GM18520 (cell line): Measurements from ENCODE around the gene KNG1.
"Not testable (repeated sequence)": the region's sequence is repeated elsewhere in the genome, so short reads cannot be mapped to it uniquely, and the experiment has no call there.

Experiments used
- ATAC-seq: cut with Tn5 transposase; IDR thresholded peaks from one replicate; pipeline ENCODE4 v1.9.1; 2021; ENCODE audit not compliant: unreplicated experiment

Gene KNG1

DNA sequence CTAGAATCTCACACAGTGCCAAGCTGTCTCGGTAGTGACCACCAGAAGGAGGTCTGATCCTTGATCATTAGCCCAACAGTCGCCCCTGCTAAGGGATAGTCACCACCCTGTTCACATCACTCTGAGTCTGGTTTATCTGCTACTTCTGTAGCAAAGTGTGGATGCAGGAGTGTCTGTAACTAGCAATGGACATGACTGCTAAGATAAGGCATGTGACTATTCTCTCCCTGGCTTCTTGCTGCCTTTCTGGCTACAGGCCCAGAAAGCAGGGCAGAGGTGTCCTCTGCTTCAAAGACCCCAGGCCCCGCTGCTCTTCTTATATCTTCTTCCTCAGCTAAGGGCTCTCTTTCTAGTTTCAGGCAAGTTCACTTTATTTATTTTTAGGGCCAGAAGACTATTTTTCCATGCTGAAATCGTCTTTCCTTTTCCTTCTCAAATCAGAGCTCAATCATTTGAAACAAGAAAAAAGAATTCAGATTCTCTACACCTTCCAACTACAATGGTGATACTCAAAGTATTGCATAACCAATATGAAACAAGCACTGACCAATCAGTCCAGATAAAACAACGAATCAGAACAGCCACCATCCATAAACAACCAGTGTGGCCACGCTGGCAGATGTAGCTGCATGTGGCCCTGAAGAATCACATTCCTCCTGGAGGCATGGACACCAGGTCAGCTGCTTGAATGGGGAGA is 8.0 kb upstream of the KNG1 start:
- no peak for ATAC-seq

DNA sequence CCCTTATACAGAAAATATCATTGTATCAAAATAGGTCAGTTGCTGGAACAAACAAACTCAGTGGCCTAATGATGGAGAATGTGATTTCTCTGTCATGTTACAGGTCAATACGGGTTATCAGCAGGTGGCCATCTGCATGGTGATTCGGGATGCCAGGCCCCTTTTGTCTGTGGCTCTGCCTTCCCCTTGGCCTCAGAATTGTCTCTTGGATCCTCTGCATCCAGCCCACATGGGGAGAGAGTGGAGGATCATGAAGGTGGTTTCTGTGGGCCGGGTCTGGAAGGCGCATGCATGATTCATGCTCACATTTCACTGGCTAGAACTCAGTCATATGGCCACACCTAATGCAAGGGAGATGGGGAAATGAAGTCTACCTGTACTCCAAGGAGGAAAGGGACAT is 6.5 kb upstream of the KNG1 start:
- not testable (repeated sequence) for ATAC-seq

DNA sequence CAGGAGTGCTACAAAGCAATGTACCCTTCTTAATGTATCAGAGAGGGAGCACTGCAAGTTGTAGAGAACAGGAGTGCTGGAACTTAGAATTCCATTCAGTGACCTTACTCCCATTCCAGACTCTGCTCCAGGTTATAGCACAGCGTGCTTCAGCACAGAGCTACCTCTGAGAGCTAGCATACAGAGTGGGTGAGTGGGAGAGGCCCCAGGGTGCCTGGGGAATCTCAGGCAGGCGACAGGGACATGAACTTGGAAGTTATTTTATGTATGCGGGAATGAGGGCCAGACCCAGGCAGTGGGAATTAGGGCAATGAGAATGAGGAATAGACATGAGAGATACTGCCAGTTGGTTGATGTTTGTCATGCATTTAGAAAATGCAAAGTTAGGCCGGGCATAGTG is 3.7 kb upstream of the KNG1 start:
- no peak for ATAC-seq

DNA sequence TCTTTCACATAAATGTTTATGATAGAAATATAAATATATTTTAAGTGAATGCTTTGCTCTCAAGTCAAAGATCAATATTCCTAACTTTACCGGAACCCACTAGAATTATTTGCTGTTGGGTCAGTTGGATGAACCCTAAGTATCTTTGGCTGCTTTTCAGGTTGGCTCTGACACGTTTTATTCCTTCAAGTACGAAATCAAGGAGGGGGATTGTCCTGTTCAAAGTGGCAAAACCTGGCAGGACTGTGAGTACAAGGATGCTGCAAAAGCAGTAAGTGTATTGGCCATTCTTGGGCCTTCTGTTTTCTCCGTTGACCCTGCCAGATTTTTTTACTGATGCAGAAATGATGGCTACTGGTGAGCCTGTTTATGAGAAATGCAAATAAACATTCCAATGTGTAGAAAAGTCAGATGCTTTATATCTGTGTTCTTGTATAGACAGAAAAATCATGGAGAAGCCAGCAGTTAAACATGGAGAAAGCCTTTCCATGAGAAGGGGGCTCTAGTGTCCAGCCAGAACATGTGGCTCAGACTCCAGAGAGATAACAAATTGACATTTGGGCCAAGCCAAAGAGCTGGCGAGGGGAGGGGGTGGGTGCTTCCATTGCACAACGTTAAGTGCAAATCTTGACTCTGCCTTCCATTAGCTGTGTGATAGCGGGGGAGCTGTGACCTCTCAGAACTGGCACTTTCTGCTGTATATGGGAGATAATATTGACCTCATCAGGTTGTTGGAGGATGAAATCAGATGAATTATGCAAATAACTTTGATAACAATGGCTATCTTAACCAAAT is 3.0 kb downstream of the KNG1 start:
- no peak for ATAC-seq

DNA sequence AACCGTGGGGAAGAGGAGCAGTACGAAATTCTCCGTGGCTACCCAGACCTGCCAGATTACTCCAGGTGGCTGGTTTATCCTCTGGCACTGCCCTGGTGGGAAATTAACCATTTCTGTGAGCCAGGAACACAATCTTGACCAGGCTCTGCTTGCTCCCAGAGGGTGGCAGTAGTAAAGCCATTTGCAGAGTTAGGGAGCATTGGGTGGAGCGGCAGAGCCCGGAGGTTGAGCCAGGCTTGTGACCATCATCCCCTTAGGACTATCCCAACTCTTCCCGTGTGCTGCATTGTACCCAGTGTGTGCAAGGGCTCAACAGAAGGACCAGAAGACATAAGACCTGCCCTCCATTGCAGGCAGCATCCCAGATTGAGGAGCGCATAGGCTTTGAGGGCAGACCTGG is 5.3 kb downstream of the KNG1 start:
- no peak for ATAC-seq

DNA sequence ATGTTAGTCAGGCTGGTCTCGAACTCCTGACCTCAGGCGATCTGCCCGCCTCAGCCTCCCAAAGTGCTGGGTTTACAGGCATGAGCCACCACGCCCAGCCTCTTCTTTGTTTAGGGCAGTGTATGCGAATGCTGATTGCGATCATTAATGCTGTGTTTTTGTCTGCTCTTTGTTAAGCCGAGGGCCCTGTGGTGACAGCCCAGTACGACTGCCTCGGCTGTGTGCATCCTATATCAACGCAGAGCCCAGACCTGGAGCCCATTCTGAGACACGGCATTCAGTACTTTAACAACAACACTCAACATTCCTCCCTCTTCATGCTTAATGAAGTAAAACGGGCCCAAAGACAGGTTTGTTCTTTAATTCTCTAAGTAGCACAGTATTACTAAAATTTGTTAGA is 7.8 kb downstream of the KNG1 start:
- no peak for ATAC-seq

DNA sequence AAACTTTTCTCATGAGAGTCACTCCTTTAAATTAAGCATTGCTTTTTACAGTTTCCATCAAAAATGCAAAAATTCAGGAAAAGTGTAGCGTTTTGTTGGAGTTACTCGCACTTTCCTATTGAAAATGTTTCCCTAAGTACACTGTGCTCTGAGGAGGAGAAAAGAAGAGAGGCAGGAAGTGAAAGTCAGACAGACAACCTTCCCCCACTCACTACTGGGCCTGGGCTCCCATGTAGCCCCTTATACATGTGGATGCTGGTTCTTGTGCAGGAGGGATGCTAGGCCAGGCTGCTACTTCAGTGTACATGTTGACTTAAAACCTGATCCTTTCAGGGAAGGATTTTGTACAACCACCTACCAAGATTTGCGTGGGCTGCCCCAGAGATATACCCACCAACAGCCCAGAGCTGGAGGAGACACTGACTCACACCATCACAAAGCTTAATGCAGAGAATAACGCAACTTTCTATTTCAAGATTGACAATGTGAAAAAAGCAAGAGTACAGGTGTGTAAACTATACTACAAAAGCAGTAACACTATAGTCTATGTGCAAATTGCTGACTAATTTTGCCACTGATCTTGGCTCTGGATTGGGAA is 15.1 kb downstream of the KNG1 start:
- no peak for ATAC-seq

DNA sequence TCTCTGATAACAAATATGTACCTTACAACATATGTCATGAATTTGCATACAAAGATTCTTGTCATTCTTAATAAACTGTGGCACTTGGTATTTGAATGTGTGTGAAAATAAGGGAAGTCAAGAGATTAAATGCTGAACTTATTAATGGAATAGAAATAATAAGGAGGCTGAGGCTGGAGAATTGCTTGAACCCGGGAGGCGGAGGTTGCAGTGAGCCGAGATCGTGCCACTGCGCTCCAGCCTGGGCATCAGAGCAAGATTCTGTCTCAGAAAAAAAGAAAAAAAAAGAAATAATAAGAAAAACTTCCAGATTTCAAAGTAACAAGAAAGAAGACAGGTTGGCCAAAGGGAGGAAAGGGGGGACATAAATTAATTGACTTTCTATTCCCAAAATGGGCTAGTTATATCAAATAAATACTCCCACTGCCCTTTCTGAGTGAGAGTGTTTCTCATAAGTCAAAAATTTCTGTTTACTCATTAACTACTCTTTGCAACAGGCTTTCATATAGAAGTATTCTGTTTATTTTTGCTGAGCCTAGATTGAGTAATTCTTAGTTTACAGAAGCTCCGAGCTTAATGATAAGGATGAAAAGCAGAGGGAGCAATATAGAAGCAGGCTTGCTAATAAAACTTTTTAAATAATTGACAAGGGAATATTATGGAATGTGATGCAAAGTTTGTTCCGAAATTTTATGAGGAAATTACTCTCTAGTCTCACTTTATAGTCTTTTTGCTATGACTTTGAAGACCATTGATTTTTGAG is 25.6 kb downstream of the KNG1 start:
- ATAC-seq, result no peak

DNA sequence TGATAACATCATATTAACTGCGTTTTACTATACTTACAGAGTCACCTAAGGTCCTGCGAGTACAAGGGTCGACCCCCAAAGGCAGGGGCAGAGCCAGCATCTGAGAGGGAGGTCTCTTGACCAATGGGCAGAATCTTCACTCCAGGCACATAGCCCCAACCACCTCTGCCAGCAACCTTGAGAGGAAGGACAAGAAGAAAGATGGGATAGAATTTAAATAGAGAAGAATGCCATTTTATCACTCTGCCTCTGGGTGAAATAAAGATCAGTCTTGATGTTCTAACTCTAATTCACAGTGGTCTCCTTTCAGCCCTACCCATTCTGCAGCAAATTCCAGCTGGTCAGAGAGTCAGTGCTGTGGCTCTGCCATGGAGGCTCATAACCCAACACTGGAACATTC is 26.5 kb downstream of the KNG1 start:
- no peak for ATAC-seq

DNA sequence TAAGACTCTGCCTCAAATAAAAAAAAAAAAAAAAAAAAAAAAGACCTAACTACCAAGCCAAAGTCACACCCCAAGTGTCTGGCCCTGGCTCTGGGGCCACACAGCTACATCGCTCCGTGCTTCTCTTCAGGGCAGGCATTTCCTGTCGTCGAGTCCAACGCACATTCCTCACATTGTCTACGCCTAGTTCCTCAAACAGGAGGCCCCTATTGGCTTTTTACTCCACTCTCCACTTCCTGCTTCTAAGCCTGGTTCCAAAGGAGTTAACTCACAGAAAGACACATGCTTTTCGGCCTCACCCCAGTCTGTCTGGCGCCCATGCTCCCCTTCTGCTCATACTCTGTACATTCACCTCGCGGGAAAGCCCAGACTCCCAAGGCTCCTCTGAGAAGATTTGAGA is 28.8 kb downstream of the KNG1 start:
- ATAC-seq, result no peak

DNA sequence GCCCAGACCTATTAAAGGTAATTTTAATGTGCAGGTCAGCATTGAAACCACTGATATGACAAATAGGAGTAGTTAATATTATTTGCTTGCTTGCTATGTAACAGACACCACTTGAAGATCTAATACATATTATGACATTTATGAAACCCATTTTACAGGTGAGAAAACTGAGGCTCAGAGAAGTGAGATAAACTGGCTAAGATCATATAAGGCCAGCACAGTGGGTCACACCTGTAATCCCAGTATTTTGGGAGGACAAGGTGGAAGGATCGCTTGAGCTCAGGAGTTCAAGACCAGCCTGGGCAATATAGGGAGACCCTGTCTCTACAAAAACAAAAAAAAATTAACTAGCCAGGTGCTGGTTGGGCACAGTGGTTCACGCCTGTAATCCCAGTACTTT is 33.2 kb downstream of the KNG1 start:
- ATAC-seq, result no peak

DNA sequence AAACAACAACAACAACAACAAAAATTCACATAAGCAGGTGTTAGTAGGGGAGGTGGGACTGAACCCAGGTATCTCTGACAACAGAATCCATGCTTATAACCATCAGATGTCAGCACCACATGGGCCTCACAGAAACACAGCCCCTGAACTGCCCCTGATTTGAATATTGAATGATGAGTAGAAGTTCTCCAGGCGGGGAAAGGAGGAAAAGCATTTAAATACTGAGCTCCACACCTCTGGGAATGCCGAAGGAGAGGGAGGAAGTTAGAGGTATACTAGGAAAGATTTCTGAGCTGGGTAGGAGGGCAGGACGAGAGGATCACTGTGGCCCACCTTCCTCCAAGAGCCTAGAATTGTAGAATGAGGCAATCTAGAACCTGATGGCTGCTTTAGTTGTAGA is 34.3 kb downstream of the KNG1 start:
- no peak for ATAC-seq

DNA sequence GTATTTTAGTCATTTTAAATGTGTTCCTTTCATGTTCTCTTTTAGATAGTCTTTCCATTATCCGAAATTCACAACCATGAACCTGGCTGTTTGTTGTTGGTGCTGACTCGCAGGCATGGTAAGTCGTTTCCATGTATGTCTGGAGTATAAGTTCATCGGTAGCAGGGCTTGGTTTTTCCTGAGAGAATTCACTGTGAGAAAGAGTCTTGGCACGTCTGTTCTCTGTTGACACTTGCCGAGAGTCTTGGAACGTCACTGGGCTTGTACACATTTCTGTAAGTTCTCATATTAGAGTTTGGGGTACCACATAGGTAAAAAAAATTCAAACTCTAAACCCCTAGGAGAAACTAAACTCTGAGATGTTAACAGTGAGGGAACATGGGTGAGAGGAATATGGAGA is 36.8 kb downstream of the KNG1 start:
- ATAC-seq, result no peak

DNA sequence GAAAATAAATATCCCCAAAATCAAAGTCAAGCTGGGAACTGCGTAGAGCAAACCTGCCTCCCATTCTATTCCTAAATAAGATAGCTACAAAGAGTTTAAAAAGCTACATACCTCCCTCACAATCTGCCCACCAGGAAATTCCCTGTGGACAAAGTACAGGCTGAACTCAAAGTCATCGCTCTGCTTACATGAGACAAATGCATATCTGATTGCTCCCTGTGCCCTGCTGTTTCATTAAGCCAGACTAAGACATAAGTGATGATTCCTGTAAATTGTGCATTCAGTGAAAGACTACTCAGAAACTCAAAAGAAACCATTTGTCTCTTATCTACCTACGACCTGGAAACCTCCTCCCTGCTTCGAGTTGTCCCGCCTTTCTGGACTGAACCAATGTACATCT is 37.7 kb downstream of the KNG1 start:
- no peak for ATAC-seq

DNA sequence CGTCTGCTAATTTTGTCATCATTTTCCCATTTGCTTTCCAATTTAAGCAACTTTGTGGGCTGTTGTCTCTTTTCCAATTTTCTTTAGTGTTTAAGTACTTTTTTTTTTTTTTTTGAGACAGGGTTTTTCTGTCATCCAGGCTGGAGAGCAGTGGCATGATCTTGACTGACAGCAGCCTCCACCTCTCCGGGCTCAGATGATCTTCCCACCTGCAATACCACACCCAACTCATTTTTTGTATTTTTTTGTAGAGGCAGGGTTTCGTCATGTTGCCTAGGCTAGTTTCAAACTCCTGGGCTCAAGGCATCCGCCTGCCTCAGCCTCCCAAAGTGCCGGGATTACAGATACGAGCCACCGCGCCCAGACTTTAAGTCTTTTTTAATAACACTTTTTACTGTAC is 40.1 kb downstream of the KNG1 start:
- no peak for ATAC-seq

DNA sequence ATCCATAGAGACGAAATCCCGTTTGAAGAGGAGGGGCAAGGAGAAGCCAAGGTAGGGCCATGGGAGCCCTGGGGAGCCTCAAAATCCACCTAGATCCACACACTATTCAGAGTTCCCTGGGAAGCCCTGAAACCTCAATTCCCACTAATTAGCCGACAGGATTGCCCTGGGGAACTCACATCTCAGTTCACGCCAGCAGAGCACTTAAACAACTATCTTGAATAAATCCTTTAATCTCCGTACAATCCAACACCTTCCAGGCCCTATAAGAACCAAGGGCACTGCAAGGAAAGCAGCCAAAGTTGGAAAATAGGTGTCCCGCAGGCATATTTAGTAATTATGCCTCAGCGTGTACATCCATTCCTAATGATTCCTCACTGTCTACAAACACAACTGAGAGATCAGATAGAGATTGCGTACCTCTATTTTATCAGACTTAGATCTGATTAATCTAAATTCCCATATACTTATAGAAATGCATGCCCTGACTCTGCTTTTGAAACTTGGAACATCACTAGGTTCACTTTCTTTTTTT is 40.6 kb downstream of the KNG1 start:
- no peak for ATAC-seq

DNA sequence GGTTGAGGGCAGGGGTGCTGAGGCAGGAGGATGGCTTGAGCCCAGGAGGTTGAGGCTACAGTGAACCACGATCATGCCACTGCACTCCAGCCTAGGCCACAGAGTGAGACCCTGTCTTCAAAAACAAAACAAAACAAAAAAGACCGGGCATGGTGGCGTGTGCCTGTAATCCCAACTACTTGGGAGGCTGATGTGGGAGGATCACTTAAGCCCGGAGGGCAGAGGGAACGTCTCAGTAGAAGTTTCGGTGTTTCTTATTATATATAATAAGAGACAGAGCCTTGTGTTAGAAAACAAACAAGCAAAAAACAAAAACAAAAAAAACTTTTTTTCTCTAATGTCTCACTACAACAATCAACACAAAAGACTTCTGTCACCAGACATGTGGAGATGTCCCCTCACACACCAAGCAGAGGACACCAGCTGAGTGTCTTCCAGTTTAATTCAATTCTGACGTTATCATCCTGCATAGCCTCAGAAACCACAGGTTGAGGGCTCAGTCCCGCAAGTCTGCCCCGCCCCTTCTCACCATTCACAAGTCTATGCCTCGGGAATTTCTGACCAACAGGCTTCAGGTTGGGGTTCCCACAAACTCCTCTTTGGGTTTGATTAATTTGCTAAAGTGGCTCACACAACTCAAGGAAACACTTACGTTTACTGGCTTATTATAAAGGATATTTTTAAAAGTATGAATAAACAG is 42.2 kb downstream of the KNG1 start:
- no peak for ATAC-seq

DNA sequence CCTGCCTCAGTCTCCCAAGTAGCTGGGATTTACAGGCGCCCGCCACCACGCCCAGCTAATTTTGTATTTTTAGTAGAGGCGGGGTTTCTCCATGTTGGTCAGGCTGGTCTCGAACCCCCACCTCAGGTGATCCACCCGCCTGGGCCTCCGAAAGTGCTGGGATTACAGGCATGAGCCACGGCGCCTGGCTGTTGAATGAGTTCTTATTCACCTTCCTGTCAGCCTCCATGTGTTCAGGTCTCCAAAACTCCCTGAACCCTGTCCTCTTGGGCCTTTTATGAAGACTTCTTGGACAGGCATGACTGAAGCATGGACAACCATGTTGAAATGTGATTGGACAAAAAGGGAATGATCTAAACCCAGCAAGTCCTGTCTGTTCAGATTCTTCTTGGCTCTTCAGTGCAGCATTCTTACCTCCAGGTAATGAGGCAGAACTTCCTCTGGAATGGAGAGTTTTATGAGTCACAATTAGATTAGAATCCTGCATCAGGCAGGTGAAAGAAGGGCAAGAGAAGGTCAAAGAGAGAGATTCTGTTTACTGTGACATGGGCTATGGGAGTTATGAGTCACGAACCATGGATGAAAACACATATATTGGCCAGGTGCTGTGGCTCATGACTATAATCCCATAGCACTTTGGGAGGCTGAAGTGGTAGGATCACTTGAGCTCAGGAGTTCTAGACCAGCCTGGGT is 43.1 kb downstream of the KNG1 start:
- no peak for ATAC-seq

DNA sequence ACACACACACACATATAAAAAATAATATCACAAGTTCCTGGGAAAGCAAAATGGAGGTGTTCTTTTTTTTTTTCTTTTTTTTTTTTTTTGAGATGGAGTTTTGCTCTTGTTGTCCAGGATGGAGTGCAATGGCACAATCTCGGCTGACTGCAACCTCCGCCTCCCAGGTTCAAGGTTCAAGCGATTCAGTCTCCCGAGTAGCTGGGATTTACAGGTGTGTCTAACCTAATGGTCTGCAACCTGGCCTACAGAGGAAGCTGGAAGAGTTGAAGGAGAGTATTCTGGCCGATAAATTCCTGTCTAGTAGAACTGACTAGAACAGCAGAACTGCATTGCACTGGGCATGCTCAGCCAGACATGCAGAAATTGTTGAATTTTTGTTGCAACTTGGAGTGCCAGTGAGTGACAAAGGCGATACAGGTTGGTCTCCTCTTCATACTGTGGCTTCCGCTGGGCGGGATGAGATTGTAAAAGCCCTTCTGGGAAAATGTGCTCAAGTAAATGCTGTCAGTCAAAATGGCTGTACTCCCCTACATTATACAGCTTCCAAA is 43.8 kb downstream of the KNG1 start:
- ATAC-seq, result no peak

DNA sequence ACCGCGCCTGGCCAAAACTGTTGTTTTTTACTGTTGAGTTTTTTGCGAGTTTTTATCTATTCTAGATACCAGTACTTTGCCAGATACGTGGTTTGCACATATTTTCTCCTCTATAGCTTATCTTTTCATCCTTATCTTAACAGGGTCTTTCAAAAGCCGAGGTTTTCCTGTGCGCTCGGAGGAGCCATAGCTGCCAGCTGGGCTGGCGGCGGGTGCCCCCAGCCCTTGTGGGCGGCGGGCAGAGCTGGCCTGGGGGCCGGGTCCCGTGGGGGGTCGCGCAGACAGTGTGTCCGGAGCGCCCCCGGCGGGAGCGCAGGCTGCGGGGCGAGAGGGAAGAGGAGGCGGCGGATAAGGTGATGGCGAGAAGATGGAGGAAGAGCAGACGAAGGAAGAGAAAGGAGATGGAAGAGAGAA is 55.1 kb downstream of the KNG1 start:
- ATAC-seq, result no peak
